ENCODE measurements around the gene ALOX15B.
A peak's percentile ranks its signal among the peaks of the same experiment; 100 is the strongest.
"Not testable (repeated sequence)": the region's sequence is repeated elsewhere in the genome, so short reads cannot be mapped to it uniquely, and the experiment has no call there.

The ALOX15B gene

GRCh38 chr17:8066841-8067775 is 28.2 kb downstream of the ALOX15B start:
- no peak for DNase-seq

GRCh38 chr17:8067806-8068205 is 28.9 kb downstream of the ALOX15B start:
- no peak for DNase-seq

- no peak for DNase-seq
Observed at GRCh38 chr17:8068736-8069586, 30.1 kb downstream of the ALOX15B start.

GRCh38 chr17:8069587-8069860 is 30.7 kb downstream of the ALOX15B start:
- no peak for DNase-seq

GRCh38 chr17:8071496-8071895 is 32.6 kb downstream of the ALOX15B start:
- no peak for DNase-seq

- no peak for DNase-seq
Observed at GRCh38 chr17:8072341-8072728, 33.5 kb downstream of the ALOX15B start.

GRCh38 chr17:8072729-8073461 is 34.0 kb downstream of the ALOX15B start:
- DNase-seq = peak; percentile 41

GRCh38 chr17:8073627-8074484 is 35.0 kb downstream of the ALOX15B start:
- peak; percentile 78 for DNase-seq

- DNase-seq = no peak
Observed at GRCh38 chr17:8074554-8074953, 35.7 kb downstream of the ALOX15B start.

- DNase-seq = no peak
Observed at GRCh38 chr17:8075081-8075480, 36.2 kb downstream of the ALOX15B start.

- DNase-seq = no peak
Observed at GRCh38 chr17:8075574-8076342, 36.9 kb downstream of the ALOX15B start.

- DNase-seq = no peak
Observed at GRCh38 chr17:8076502-8077266, 37.8 kb downstream of the ALOX15B start.

- not testable (repeated sequence) for DNase-seq
Observed at GRCh38 chr17:8077939-8078338, 39.1 kb downstream of the ALOX15B start.

GRCh38 chr17:8079291-8080207 is 40.7 kb downstream of the ALOX15B start:
- peak; percentile 86 for DNase-seq

- no peak for DNase-seq
Observed at GRCh38 chr17:8080208-8080798, 41.4 kb downstream of the ALOX15B start.

GRCh38 chr17:8080799-8081219 is 42.0 kb downstream of the ALOX15B start:
- DNase-seq = no peak

- DNase-seq = no peak
Observed at GRCh38 chr17:8081876-8082275, 43.0 kb downstream of the ALOX15B start.

GRCh38 chr17:8082292-8082691 is 43.4 kb downstream of the ALOX15B start:
- DNase-seq = no peak

- DNase-seq = no peak
Observed at GRCh38 chr17:8084250-8084649, 45.4 kb downstream of the ALOX15B start.
